Liver (tissue), 9 donors: Measurements from ENCODE around the gene STXBP4. TPM values are rescaled to one million over a fixed set of nuclear protein-coding genes. Genes with fewer than 3 reads are reported as not detected.

Experiments used
- DNase-seq: peaks from one replicate; pipeline ENCODE4 v3.0.0-alpha.2; 2017; ENCODE audit warnings: low spot score
- H3K27ac ChIP-seq, 2 donors: one replicate each; pipeline ENCODE4 v1.7.0; 2013; ENCODE audit warnings: inconsistent platforms in 2 of 2, low read length in 2 of 2, control low read depth in 1 of 2, low read depth in 1 of 2, mild to moderate bottlenecking in 1 of 2
- H3K27me3 ChIP-seq, 4 donors: one replicate each; pipeline versions ENCODE4 v1.6.1 to v1.7.0; 2013; ENCODE audit warnings: low read length in 3 of 4, inconsistent platforms in 1 of 4, mild to moderate bottlenecking in 1 of 4, moderate library complexity in 1 of 4; ENCODE audit not compliant: control insufficient read depth in 4 of 4, insufficient read depth in 4 of 4
- H3K36me3 ChIP-seq, 4 donors: one replicate each; pipeline versions ENCODE4 v1.6.1 to v1.7.0; 2013; ENCODE audit warnings: low read length in 3 of 4, mild to moderate bottlenecking in 3 of 4, low read depth in 1 of 4, moderate library complexity in 1 of 4; ENCODE audit not compliant: control insufficient read depth in 4 of 4, insufficient read depth in 3 of 4
- H3K4me1 ChIP-seq, 4 donors: one replicate each; pipeline versions ENCODE4 v1.6.1 to v1.7.0; 2013; ENCODE audit warnings: low read length in 3 of 4, mild to moderate bottlenecking in 3 of 4, moderate library complexity in 1 of 4; ENCODE audit not compliant: control insufficient read depth in 4 of 4, insufficient read depth in 4 of 4
- H3K4me3 ChIP-seq, 3 donors: one replicate each; pipeline versions ENCODE4 v1.6.1 to v1.7.0; 2013; ENCODE audit warnings: low read length in 3 of 3, control low read depth in 1 of 3, low read depth in 1 of 3, mild to moderate bottlenecking in 1 of 3
- H3K9ac ChIP-seq, 2 donors: one replicate each; pipeline ENCODE4 v1.7.0; 2013; ENCODE audit warnings: low read length in 2 of 2, mild to moderate bottlenecking in 2 of 2, moderate library complexity in 2 of 2, control low read depth in 1 of 2, low read depth in 1 of 2
- H3K9me3 ChIP-seq, 4 donors: one replicate each; pipeline versions ENCODE4 v1.6.1 to v1.7.0; 2013; ENCODE audit warnings: low read length in 3 of 4; ENCODE audit not compliant: control insufficient read depth in 4 of 4
- ATF3 ChIP-seq: IDR thresholded peaks from 2 replicates; pipeline ENCODE4 v1.6.1; 2016; ENCODE audit warnings: antibody characterized with exemption
- EGR1 ChIP-seq, 2 donors: IDR thresholded peaks; 2 replicates each; pipeline ENCODE4 v1.6.1; 2016 to 2018; ENCODE audit warnings: antibody characterized with exemption in 2 of 2, low read depth in 2 of 2
- FOXA1 ChIP-seq: IDR thresholded peaks from 2 replicates; pipeline ENCODE4 v1.6.1; 2016; ENCODE audit warnings: antibody characterized with exemption
- FOXA2 ChIP-seq: IDR thresholded peaks from 2 replicates; pipeline ENCODE4 v1.6.1; 2016; ENCODE audit warnings: antibody characterized with exemption
- GABPA ChIP-seq, 2 donors: IDR thresholded peaks in 1 of 2; conservative IDR thresholded peaks in 1 of 2; 2 replicates each; pipeline ENCODE4 v1.6.1; 2016; ENCODE audit warnings: antibody characterized with exemption in 2 of 2, mild to moderate bottlenecking in 1 of 2, moderate library complexity in 1 of 2
- HNF4A ChIP-seq, 2 donors: conservative IDR thresholded peaks; 2 replicates each; pipeline ENCODE4 v1.6.1; 2016; ENCODE audit warnings: antibody characterized with exemption in 2 of 2, mild to moderate bottlenecking in 2 of 2
- HNF4G ChIP-seq: IDR thresholded peaks from 2 replicates; pipeline ENCODE4 v1.6.1; 2016; ENCODE audit warnings: antibody characterized with exemption
- JUND ChIP-seq, 2 donors: IDR thresholded peaks; 2 replicates each; pipeline ENCODE4 v1.6.1; 2016; ENCODE audit warnings: antibody characterized with exemption in 2 of 2
- NR2F2 ChIP-seq: IDR thresholded peaks from 2 replicates; pipeline ENCODE4 v1.6.1; 2016; ENCODE audit warnings: antibody characterized with exemption
- RAD21 ChIP-seq, 2 donors: IDR thresholded peaks; 2 replicates each; pipeline ENCODE4 v1.6.1; 2016; ENCODE audit warnings: antibody characterized with exemption in 2 of 2, mild to moderate bottlenecking in 2 of 2
- RXRA ChIP-seq, 2 donors: IDR thresholded peaks; 2 replicates each; pipeline ENCODE4 v1.6.1; 2017 to 2018; ENCODE audit warnings: antibody characterized with exemption in 2 of 2, mild to moderate bottlenecking in 1 of 2
- SP1 ChIP-seq: IDR thresholded peaks from 2 replicates; pipeline ENCODE4 v1.6.1; 2018; ENCODE audit warnings: antibody characterized with exemption, mild to moderate bottlenecking
- TAF1 ChIP-seq: conservative IDR thresholded peaks from 2 replicates; pipeline ENCODE4 v1.6.1; 2016; ENCODE audit warnings: antibody characterized with exemption, mild to moderate bottlenecking
- YY1 ChIP-seq: IDR thresholded peaks from 2 replicates; pipeline ENCODE4 v1.6.1; 2016; ENCODE audit warnings: antibody characterized with exemption, mild to moderate bottlenecking
- ZBTB33 ChIP-seq: IDR thresholded peaks from 2 replicates; pipeline ENCODE4 v1.6.1; 2016; ENCODE audit warnings: antibody characterized with exemption
- WGBS: extraction: QIAGEN DNeasy Blood & Tissue Kit; methylation state at CpG from one replicate; pipeline ENCODE4 v1.1.7; 2013; 5-methylcytosine and 5-hydroxymethylcytosine counted together
- polyA plus RNA-seq, 2 donors: library from polyadenylated mRNA; stranded (reverse) in 1 of 2; unstranded in 1 of 2; fragments of 200-250 nt in 1 of 2; fragments of >200 nt in 1 of 2; fragmentation: Nextera tagmentation in 1 of 2; extraction: Ambion mirVana in 1 of 2; gene quantifications; one replicate each; pipeline versions ENCODE4 v1.2.1 to v1.2.3, GENCODE V29; 2013 to 2015
- total RNA-seq, 2 donors: library from RNA; depleted of rRNA; stranded (reverse); fragments of >200 nt; gene quantifications; one replicate each; pipeline ENCODE4 v1.2.3, GENCODE V29; 2014
- TF ChIP-seq, protein P1 (sequence below): IDR thresholded peaks from 2 replicates; pipeline ENCODE4 v1.6.1; 2016; ENCODE audit warnings: antibody characterized with exemption, mild to moderate bottlenecking
- TF ChIP-seq, protein P2 (sequence below): fragments of 150-350 bp; IDR thresholded peaks from 2 replicates; pipeline ENCODE4 v1.5.1; 2017; ENCODE audit warnings: improper control_type of control experiment, low read depth, low read length; ENCODE audit not compliant: missing input control
- TF ChIP-seq, protein P3 (sequence below): IDR thresholded peaks from 2 replicates; pipeline ENCODE4 v1.6.1; 2016; ENCODE audit warnings: antibody characterized with exemption
- donor health status: healthy.
- donor health status: healthy.
- donor health status: healthy.
- donor health status: healthy.
- donor health status: healthy.

Gene STXBP4
- total and polyA plus RNA-seq, 4 donors = 1.5 to 12.6 (median 3.5) TPM

DNA sequence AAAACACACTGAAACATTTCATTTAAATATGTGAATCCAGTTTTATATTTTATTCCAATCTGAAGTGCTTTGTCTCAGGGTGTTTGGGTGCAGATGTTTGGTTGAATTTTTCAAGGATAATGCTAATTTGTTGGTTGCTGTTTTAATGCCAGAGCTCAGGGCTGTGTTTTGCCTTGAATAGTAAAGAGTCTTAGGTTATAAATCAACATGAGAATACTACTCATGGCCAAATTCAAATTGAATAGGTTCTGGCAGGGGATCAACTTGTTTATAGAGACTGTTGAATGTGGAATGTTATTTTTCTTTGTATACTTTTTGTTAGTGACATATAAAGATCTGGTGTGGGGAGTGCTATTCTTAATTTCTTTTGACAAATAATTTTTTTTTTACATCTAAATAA, 49.1 kb upstream of the STXBP4 start:
- Histone ChIP-seq H3K9ac (no peak overlapping the region), H3K27me3 (no peaks in the 10 kb centered on the region), H3K9me3 (peaks cover 0 to 2% (median 0%) of the 10 kb centered on the region in 4 donors), H3K4me3 (no peak overlapping the region), H3K36me3 (peaks cover 4 to 52% (median 42%) of the 10 kb centered on the region in 4 donors), H3K4me1 (no peaks in the 10 kb centered on the region), H3K27ac (no peak overlapping the region)
- no peak for DNase-seq
- no peak for TF ChIP-seq RAD21 (IDR thresholded peaks at IDR 0.05)
- TF ChIP-seq NR2F2 = no peak
- no peak for TF ChIP-seq FOXA1
- no peak for TF ChIP-seq ATF3
- TF ChIP-seq HNF4A (conservative IDR thresholded peaks at IDR 0.05) = no peak
- no peak for TF ChIP-seq EGR1 (IDR thresholded peaks at IDR 0.05; ENCODE audit: low read depth in 2 of 2)
- TF ChIP-seq, protein P1, sequence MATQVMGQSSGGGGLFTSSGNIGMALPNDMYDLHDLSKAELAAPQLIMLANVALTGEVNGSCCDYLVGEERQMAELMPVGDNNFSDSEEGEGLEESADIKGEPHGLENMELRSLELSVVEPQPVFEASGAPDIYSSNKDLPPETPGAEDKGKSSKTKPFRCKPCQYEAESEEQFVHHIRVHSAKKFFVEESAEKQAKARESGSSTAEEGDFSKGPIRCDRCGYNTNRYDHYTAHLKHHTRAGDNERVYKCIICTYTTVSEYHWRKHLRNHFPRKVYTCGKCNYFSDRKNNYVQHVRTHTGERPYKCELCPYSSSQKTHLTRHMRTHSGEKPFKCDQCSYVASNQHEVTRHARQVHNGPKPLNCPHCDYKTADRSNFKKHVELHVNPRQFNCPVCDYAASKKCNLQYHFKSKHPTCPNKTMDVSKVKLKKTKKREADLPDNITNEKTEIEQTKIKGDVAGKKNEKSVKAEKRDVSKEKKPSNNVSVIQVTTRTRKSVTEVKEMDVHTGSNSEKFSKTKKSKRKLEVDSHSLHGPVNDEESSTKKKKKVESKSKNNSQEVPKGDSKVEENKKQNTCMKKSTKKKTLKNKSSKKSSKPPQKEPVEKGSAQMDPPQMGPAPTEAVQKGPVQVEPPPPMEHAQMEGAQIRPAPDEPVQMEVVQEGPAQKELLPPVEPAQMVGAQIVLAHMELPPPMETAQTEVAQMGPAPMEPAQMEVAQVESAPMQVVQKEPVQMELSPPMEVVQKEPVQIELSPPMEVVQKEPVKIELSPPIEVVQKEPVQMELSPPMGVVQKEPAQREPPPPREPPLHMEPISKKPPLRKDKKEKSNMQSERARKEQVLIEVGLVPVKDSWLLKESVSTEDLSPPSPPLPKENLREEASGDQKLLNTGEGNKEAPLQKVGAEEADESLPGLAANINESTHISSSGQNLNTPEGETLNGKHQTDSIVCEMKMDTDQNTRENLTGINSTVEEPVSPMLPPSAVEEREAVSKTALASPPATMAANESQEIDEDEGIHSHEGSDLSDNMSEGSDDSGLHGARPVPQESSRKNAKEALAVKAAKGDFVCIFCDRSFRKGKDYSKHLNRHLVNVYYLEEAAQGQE = no peak

- H3K4me3 ChIP-seq = no peak overlapping the region
- no peak for DNase-seq
- TF ChIP-seq YY1 (no peak), NR2F2 (no peak), EGR1 (IDR thresholded peaks at IDR 0.05; ENCODE audit: low read depth in 2 of 2) (no peak), RAD21 (IDR thresholded peaks at IDR 0.05) (no peak), TAF1 (no peak), ATF3 (no peak), GABPA (IDR thresholded peaks at IDR 0.05 in 1 of 2, conservative IDR thresholded peaks at IDR 0.05 in 1 of 2) (no peak), RXRA (IDR thresholded peaks at IDR 0.05) (no peak), ZBTB33 (no peak), FOXA1 (no peak), HNF4G (no peak), SP1 (no peak), JUND (IDR thresholded peaks at IDR 0.05) (no peak), FOXA2 (no peak), HNF4A (conservative IDR thresholded peaks at IDR 0.05) (no peak)
- TF ChIP-seq, protein P1 = no peak
- TF ChIP-seq, protein P2, sequence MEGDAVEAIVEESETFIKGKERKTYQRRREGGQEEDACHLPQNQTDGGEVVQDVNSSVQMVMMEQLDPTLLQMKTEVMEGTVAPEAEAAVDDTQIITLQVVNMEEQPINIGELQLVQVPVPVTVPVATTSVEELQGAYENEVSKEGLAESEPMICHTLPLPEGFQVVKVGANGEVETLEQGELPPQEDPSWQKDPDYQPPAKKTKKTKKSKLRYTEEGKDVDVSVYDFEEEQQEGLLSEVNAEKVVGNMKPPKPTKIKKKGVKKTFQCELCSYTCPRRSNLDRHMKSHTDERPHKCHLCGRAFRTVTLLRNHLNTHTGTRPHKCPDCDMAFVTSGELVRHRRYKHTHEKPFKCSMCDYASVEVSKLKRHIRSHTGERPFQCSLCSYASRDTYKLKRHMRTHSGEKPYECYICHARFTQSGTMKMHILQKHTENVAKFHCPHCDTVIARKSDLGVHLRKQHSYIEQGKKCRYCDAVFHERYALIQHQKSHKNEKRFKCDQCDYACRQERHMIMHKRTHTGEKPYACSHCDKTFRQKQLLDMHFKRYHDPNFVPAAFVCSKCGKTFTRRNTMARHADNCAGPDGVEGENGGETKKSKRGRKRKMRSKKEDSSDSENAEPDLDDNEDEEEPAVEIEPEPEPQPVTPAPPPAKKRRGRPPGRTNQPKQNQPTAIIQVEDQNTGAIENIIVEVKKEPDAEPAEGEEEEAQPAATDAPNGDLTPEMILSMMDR = no peak
- TF ChIP-seq, protein P3, sequence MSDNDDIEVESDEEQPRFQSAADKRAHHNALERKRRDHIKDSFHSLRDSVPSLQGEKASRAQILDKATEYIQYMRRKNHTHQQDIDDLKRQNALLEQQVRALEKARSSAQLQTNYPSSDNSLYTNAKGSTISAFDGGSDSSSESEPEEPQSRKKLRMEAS = no peak
- peaks cover 3 to 39% (median 34%) of the 10 kb centered on the region in 4 donors for H3K36me3 ChIP-seq
- H3K27me3 ChIP-seq = no peaks in the 10 kb centered on the region
- no peak overlapping the region for H3K27ac ChIP-seq
- peaks cover 0 to 2% (median 0%) of the 10 kb centered on the region in 4 donors for H3K9me3 ChIP-seq
- 87% methylated on average over 6 of the region's 6 CpGs for WGBS
- H3K4me1 ChIP-seq = no peaks in the 10 kb centered on the region
- no peak overlapping the region for H3K9ac ChIP-seq
Observed at GRCh38 chr17:54920819-54921218, 47.7 kb upstream of the STXBP4 start.
